ENCODE results near the gene PMPCA. TPM values are rescaled to one million over a fixed set of nuclear protein-coding genes. Genes with fewer than 3 reads are reported as not detected.

PMPCA gene
- total and polyA plus RNA-seq, 3 donors from 2014 or later = 66.7 to 78.4 (median 69.8) TPM

GRCh38 chr9:136442265-136442664, 31.8 kb downstream of the PMPCA start:
- H3K27ac ChIP-seq = no peak overlapping the region
- no peaks in the 10 kb centered on the region for H3K27me3 ChIP-seq
- TF ChIP-seq POLR2A (IDR thresholded peaks at IDR 0.05) = no peak
- TF ChIP-seq, protein P1, sequence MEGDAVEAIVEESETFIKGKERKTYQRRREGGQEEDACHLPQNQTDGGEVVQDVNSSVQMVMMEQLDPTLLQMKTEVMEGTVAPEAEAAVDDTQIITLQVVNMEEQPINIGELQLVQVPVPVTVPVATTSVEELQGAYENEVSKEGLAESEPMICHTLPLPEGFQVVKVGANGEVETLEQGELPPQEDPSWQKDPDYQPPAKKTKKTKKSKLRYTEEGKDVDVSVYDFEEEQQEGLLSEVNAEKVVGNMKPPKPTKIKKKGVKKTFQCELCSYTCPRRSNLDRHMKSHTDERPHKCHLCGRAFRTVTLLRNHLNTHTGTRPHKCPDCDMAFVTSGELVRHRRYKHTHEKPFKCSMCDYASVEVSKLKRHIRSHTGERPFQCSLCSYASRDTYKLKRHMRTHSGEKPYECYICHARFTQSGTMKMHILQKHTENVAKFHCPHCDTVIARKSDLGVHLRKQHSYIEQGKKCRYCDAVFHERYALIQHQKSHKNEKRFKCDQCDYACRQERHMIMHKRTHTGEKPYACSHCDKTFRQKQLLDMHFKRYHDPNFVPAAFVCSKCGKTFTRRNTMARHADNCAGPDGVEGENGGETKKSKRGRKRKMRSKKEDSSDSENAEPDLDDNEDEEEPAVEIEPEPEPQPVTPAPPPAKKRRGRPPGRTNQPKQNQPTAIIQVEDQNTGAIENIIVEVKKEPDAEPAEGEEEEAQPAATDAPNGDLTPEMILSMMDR (IDR thresholded peaks at IDR 0.05) = no peak
- H3K36me3 ChIP-seq (ENCODE audit: low read depth, missing control alignments) = peaks cover 3% of the 10 kb centered on the region
- WGBS, 2 donors = 81 to 84% methylated on average over 5 of the region's 5 CpGs
- no peak for DNase-seq
- intact Hi-C loops (cut with DNase I; ENCODE audit: low total_unique reads) = no loop called here
- H3K4me1 ChIP-seq = peaks cover 29% of the 10 kb centered on the region
- no peaks in the 10 kb centered on the region for H3K9me3 ChIP-seq
- no peak overlapping the region for H3K4me3 ChIP-seq

- intact Hi-C loops (cut with DNase I; ENCODE audit: low total_unique reads) = no loop called here
- TF ChIP-seq, protein P1 (IDR thresholded peaks at IDR 0.05) = no peak
- TF ChIP-seq POLR2A (IDR thresholded peaks at IDR 0.05) = no peak
- Histone ChIP-seq H3K4me1 (peaks cover 20% of the 10 kb centered on the region), H3K4me3 (no peak overlapping the region), H3K27ac (no peak overlapping the region), H3K9me3 (no peaks in the 10 kb centered on the region), H3K27me3 (no peaks in the 10 kb centered on the region), H3K36me3 (ENCODE audit: low read depth, missing control alignments) (peaks cover 3% of the 10 kb centered on the region)
- WGBS, 2 donors = 91 to 96% methylated on average over 15 of the region's 15 CpGs
- DNase-seq = no peak
Measured at GRCh38 chr9:136443087-136443486, 32.6 kb downstream of the PMPCA start.

DNA sequence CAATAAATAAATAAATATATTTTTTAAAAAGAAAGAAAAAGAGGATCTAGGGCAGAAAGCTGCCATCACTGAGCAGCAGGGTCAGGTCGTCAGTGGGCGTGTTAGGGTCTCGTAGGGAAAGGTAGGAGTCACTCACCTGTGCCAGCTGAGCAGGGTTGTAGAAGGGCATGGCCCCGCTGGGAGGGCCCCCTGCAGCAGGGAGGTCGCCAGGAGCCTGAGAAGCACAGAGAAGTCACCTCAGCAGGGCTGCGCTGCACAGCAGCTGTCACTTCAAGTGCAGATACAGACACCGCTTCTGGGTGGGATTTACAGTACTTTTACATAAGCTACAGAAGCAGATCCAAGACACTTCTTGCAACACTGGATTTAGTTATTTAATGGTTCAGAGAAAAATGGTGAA, 33.2 kb downstream of the PMPCA start:
- Histone ChIP-seq H3K4me3 (no peak overlapping the region), H3K36me3 (ENCODE audit: low read depth, missing control alignments) (peaks cover 3% of the 10 kb centered on the region), H3K4me1 (peaks cover 14% of the 10 kb centered on the region), H3K27ac (no peak overlapping the region), H3K9me3 (no peaks in the 10 kb centered on the region), H3K27me3 (no peaks in the 10 kb centered on the region)
- WGBS, 2 donors = 89 to 97% methylated on average over 6 to 7 of the region's 7 CpGs
- TF ChIP-seq POLR2A (IDR thresholded peaks at IDR 0.05) = no peak
- TF ChIP-seq, protein P1 (IDR thresholded peaks at IDR 0.05) = no peak
- intact Hi-C loops (cut with DNase I; ENCODE audit: low total_unique reads) = no loop called here
- DNase-seq = no peak

DNA sequence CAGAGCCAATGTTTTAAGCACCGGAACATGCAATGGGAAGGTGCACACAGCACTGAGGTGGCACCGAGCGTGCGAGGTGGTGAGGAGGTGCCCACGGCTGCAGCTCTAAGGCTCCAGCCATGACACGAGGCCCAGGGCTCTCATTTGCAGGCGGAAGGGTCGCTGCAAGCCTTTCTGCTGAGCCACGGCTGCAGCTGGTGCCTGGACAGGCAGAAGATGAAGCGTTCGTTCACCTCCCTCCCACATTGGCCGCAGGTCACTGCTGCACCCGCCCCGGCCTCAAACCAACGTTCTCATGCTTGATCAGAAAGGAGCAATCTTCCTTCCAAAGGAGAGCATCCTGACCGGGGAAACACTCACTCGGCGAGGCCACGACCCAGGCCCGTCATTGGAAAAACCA, 33.6 kb downstream of the PMPCA start:
- 94% methylated on average over 20 of the region's 20 CpGs for WGBS, 2 donors
- H3K36me3 ChIP-seq (ENCODE audit: low read depth, missing control alignments) = peaks cover 3% of the 10 kb centered on the region
- H3K27ac ChIP-seq = no peak overlapping the region
- no peaks in the 10 kb centered on the region for H3K9me3 ChIP-seq
- no peak for TF ChIP-seq POLR2A (IDR thresholded peaks at IDR 0.05)
- TF ChIP-seq, protein P1 (IDR thresholded peaks at IDR 0.05) = no peak
- no peak overlapping the region for H3K4me3 ChIP-seq
- no peaks in the 10 kb centered on the region for H3K27me3 ChIP-seq
- DNase-seq = no peak
- intact Hi-C loops (cut with DNase I; ENCODE audit: low total_unique reads) = no loop called here
- peaks cover 14% of the 10 kb centered on the region for H3K4me1 ChIP-seq

- Histone ChIP-seq H3K36me3 (ENCODE audit: low read depth, missing control alignments) (peaks cover 3% of the 10 kb centered on the region), H3K27me3 (no peaks in the 10 kb centered on the region), H3K27ac (no peak overlapping the region), H3K4me3 (no peak overlapping the region), H3K4me1 (peaks cover 4% of the 10 kb centered on the region), H3K9me3 (no peaks in the 10 kb centered on the region)
- DNase-seq = no peak
- TF ChIP-seq, protein P1 (IDR thresholded peaks at IDR 0.05) = no peak
- no peak for TF ChIP-seq POLR2A (IDR thresholded peaks at IDR 0.05)
- intact Hi-C loops (cut with DNase I; ENCODE audit: low total_unique reads) = no loop called here
- 90 to 91% methylated on average over 7 of the region's 7 CpGs for WGBS, 2 donors
Measured at GRCh38 chr9:136445799-136446198, 35.3 kb downstream of the PMPCA start.

Data from testis (tissue), 3 donors.